Measurements from ENCODE around the gene NPTX1. TPM values are rescaled to one million over a fixed set of nuclear protein-coding genes. Genes with fewer than 3 reads are reported as not detected.

The NPTX1 gene
- total and polyA plus RNA-seq, 9 of the 15 experiments (the other 6 are each of a cell fraction or from before 2014, with no cell fraction given), result 0.04 TPM; not detected in 8

DNA sequence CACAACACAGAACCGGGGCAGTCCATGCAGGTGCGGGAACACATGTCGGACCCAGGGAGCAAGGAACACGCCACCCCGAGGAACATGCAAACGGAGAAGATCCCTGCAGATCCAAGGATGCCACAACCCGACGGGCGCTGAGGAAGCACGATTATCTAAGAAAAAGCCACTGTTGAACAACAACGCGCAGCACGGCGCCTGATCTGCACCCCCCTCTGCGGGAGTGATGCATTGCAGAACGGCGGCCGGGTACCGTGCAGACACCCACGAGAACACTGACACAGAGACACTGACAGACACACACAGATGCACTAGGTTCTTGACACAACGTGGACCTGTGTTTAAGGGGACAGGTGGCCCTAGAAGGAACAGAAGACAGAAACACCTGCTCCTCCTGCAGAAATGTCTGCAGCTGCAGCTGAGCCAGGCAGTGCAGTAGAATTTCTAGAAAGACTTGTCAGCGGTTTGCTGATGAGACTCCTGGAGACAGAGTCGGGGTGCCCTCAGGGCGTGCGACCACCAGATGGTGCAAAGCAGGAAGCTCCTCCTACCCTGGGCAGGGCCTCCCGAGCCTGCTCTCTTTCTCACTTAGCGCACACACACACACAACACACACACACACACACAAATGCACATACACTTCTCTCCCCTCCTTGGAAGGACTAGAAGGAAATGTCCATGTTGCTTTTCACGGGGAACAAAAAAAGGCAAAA is 7.5 kb downstream of the NPTX1 start:
- no TSS peak for BruUV-seq (replicated peaks)
- in situ Hi-C loops (cut with MboI), result no loop called here
- Histone ChIP-seq H3K27me3 (ENCODE audit: control insufficient read depth in 2 of 2, insufficient read depth in 2 of 2, low read length in 2 of 2) (peaks cover 75 to 90% of the 10 kb centered on the region in 2 experiments; a peak in 4 of 5 replicates), H3K9ac (ENCODE audit: insufficient read depth in 1 of 2, low read depth in 2 of 2, low read length in 2 of 2) (no peak overlapping the region), H4K20me1 (replicated peaks; ENCODE audit: control insufficient read depth, insufficient read depth, low read length) (peaks cover 43% of the 10 kb centered on the region), H3K4me2 (ENCODE audit: insufficient read depth, low read length) (no peak overlapping the region), H3K36me3 (ENCODE audit: control insufficient read depth, insufficient read depth, low read length) (no peaks in the 10 kb centered on the region), H3K4me1 (replicated peaks in 1 of 2; ENCODE audit: control insufficient read depth in 2 of 2, insufficient read depth in 2 of 2, low read length in 2 of 2) (peaks cover 0 to 5% of the 10 kb centered on the region in 2 experiments; a peak in 1 of 5 replicates), H3K9me1 (ENCODE audit: control insufficient read depth, insufficient read depth, low read length) (no peaks in the 10 kb centered on the region), H3K27ac (ENCODE audit: extremely low read depth, low read depth, low read length) (no peak overlapping the region; the same call in 2 of the 3 replicates), H3K4me3 (no peak overlapping the region), H2AFZ (ENCODE audit: low read depth, low read length) (no peak overlapping the region), H3K79me2 (ENCODE audit: control insufficient read depth, insufficient read depth, low read length) (no peaks in the 10 kb centered on the region), H3K9me3 (replicated peaks; ENCODE audit: control insufficient read depth, insufficient read depth, low read depth, low read length) (no peaks in the 10 kb centered on the region)
- DNase-seq (ENCODE audit: extremely low read depth in 1 of 4, low spot score in 3 of 4) (no peak), FAIRE-seq (no peak), ATAC-seq (no peak)
- intact Hi-C loops (cut with micrococcal nuclease), result no loop called here
- TF ChIP-seq LCOR (CRISPR knock-in tag; IDR thresholded peaks at IDR 0.05), result no peak
- no peak for TF ChIP-seq GATAD2B (IDR thresholded peaks at IDR 0.05; ENCODE audit: borderline replicate concordance)
- TF ChIP-seq SRSF1 (IDR thresholded peaks at IDR 0.05; ENCODE audit: low read depth, low read length), result no peak
- TF ChIP-seq, protein P1, sequence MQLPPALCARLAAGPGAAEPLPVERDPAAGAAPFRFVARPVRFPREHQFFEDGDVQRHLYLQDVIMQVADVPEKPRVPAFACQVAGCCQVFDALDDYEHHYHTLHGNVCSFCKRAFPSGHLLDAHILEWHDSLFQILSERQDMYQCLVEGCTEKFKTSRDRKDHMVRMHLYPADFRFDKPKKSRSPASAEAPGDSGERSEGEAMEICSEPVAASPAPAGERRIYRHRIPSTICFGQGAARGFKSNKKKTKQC (CRISPR knock-in tag; IDR thresholded peaks at IDR 0.05), result no peak
- TF ChIP-seq CHAMP1 (IDR thresholded peaks at IDR 0.05), result no peak
- 8% methylated on average over 28 of the region's 28 CpGs for WGBS (ENCODE audit: insufficient coverage, low coverage, missing lambda C conversion rate)
- POLR2A ChIA-PET, result interaction anchor here (1.3 kb wide), 1 partner anchor 14 kb away, joined by 10 read pairs; no protein-coding TSS in a partner anchor
- CTCF ChIA-PET (ENCODE audit: low intra/inter-chr PET ratio), result no interaction called here
